BE2C (cell line): Measurements from ENCODE around the gene MGMT.

Source experiments
- DNase-seq: peaks from one replicate; pipeline ENCODE4 v3.0.0-alpha.2; 2020
- H3K27me3 ChIP-seq: fragments of 250-450 bp; sonication (Bioruptor Pico); 2 replicates; pipeline ENCODE4 v1.5.1; 2020; ENCODE audit warnings: mild to moderate bottlenecking
- H3K36me3 ChIP-seq: fragments of 250-450 bp; sonication (Bioruptor Pico); 2 replicates; pipeline ENCODE4 v1.5.1; 2020; ENCODE audit warnings: mild to moderate bottlenecking
- H3K4me1 ChIP-seq: fragments of 250-450 bp; sonication (Bioruptor Pico); 2 replicates; pipeline ENCODE4 v1.5.1; 2020
- H3K4me3 ChIP-seq: 2 replicates; pipeline ENCODE4 v1.5.1; 2011; ENCODE audit warnings: low read depth, low read length
- H3K9me3 ChIP-seq: fragments of 250-450 bp; sonication (Bioruptor Pico); 2 replicates; pipeline ENCODE4 v1.5.1; 2020
- TF ChIP-seq, protein P1 (sequence below): IDR thresholded peaks from 2 replicates; pipeline ENCODE4 v1.5.1; 2012; ENCODE audit warnings: mild to moderate bottlenecking, low read depth, low read length

MGMT gene

DNA sequence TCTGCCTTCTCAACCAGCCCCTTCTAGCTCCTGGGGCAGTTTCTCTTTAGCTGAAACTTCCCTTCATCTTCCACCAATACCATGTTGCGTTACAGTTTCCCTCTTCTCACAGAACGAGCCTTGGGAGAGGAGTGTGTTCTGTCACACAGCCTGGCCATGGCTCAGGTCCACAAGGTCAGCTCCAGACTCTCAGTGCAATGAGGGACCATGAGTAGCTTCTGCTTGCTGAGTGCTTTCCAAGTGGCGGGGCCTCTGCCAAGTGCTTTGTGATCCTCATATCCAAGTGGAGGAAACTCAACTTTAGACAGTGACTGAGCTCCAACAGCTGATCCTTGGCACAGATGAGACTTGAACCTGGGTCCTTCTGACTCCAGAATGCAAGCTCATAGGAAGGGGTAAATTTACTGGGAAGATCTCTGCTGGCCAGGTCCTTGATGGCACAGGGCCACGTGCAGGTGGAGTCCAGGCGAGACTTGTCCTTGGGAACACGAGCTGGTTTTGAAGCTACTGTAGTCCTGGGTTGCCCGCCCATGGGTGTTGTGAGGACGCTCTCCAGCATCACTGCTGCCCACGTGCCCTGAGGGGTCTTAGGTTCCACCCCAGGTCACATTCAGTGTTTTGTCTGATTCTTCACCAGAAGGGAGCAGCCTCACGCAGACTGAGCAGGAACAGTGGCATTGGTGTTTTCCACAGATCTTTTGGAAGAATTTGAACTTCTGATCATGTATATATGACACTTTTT, 259.0 kb downstream of the MGMT start:
- H3K4me1 ChIP-seq: no peaks in the 10 kb centered on the region
- H3K9me3 ChIP-seq: no peaks in the 10 kb centered on the region
- no peak overlapping the region for H3K4me3 ChIP-seq
- TF ChIP-seq, protein P1, sequence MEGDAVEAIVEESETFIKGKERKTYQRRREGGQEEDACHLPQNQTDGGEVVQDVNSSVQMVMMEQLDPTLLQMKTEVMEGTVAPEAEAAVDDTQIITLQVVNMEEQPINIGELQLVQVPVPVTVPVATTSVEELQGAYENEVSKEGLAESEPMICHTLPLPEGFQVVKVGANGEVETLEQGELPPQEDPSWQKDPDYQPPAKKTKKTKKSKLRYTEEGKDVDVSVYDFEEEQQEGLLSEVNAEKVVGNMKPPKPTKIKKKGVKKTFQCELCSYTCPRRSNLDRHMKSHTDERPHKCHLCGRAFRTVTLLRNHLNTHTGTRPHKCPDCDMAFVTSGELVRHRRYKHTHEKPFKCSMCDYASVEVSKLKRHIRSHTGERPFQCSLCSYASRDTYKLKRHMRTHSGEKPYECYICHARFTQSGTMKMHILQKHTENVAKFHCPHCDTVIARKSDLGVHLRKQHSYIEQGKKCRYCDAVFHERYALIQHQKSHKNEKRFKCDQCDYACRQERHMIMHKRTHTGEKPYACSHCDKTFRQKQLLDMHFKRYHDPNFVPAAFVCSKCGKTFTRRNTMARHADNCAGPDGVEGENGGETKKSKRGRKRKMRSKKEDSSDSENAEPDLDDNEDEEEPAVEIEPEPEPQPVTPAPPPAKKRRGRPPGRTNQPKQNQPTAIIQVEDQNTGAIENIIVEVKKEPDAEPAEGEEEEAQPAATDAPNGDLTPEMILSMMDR: no peak
- no peaks in the 10 kb centered on the region for H3K27me3 ChIP-seq
- no peak for DNase-seq
- no peaks in the 10 kb centered on the region for H3K36me3 ChIP-seq

DNA sequence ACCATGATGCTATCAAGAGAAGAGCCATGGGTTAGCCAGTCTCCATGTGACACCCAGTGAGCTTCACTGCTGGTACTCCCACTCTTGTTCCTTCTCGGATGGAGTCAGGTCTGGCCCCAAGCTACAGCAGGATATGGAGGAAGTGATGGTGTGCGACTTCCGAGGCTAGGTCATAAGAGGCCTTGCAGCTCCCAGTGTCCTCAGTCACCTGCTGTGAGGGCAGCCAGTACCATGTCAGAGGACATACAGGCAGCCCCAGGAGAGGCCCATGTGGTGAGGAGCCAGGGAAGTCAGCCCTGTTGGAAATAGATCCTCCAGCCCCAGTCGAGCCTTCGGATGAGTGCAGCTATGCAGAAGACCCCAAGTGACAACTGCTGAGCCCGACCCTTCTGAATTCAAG, 260.0 kb downstream of the MGMT start:
- H3K4me1 ChIP-seq: no peaks in the 10 kb centered on the region
- no peaks in the 10 kb centered on the region for H3K9me3 ChIP-seq
- H3K27me3 ChIP-seq: no peaks in the 10 kb centered on the region
- no peaks in the 10 kb centered on the region for H3K36me3 ChIP-seq
- no peak overlapping the region for H3K4me3 ChIP-seq
- DNase-seq: no peak
- TF ChIP-seq, protein P1: no peak

DNA sequence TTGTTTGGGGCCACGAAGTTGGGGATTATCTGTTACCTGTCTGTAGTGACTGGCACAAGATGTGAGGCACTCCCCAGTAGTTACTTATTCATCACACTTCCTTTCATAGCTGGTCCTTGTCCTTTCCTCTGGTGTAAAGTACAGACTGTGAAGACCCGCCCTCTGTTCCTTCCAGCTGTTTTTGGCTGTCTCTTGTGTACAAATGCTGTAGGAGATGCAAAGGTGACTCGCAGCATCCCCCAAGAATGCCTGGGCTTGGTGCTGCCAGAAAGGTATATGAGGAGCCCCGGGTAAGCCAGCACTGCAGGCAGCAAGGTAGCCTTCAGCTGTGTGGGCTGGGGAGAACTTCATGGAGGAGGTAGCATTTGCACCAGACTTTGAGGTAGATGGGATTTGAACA, 260.5 kb downstream of the MGMT start:
- Histone ChIP-seq H3K36me3 (no peaks in the 10 kb centered on the region), H3K4me1 (no peaks in the 10 kb centered on the region), H3K4me3 (no peak overlapping the region), H3K27me3 (no peaks in the 10 kb centered on the region), H3K9me3 (no peaks in the 10 kb centered on the region)
- TF ChIP-seq, protein P1: no peak
- no peak for DNase-seq

DNA sequence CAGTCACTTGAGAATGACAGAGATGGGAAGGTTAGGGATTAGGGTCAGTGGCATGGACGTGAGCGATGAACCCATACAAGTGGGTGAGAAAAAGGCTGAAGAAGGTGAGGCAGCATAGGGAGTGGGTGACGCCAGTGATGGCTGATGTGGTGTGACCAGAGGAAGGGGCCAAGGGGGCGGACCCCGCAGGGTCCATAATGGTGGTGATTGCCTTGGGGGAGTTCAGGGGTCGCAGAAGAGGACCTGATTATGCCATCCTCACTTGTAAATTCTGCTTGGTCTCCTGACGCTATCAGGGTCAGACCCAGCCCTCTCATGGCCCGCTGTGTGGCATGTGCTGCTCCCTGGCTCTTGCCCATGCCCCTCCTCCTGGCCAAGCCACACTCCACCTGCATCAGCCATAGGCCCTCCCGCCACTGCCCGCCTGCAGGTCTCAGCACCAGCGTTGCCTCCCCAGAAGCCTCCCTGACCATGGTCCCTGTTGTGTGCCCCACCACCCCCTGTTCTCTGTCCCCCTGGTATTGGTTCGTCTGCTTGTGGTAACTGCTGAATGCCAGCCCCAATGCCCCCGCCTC, 261.3 kb downstream of the MGMT start:
- no peaks in the 10 kb centered on the region for H3K9me3 ChIP-seq
- no peaks in the 10 kb centered on the region for H3K36me3 ChIP-seq
- no peaks in the 10 kb centered on the region for H3K27me3 ChIP-seq
- TF ChIP-seq, protein P1: no peak
- H3K4me3 ChIP-seq: no peak overlapping the region
- no peak for DNase-seq
- H3K4me1 ChIP-seq: no peaks in the 10 kb centered on the region

DNA sequence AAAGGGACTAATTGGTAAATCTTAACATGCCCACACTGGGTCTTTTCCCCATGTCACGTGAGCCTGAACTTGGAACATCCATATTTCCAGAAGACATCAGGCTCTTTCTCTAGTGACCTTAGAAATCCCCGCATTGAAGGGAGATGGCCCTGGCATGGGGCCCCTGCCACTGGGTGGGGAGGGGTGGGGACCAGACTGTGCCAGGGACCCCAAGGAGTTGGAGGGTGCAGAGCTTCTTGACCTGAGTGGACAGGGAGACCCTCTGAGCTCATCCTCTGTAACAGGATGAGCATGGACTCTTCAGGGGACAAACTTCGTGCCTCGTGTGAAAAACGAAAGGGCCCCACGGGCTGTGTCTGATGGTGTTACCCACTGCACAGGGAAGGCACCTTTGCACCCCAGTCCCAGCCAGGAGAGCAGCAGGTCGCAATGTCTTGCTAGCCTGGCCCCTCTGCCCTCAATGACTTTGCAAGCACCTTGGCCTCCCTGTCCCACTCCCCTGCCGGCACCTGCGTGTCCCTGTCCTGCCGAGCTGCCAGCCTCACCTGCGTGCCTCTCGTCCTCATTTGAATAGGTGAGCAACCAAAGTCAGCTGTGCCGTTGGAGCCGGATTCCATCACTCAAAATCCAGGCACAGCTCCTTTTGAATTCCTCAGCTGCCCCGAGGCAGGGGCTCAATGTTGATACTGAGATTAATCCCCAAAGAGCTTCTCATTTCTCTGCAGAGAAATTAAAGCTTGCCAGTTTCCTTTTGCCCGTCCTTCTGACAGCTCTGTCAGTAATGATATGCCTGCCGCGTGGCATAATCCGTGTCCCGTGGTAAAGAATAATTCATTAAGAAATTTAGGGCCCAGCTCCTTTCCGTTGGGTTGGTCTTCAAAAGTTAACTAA, 262.1 kb downstream of the MGMT start:
- H3K4me1 ChIP-seq: no peaks in the 10 kb centered on the region
- no peaks in the 10 kb centered on the region for H3K36me3 ChIP-seq
- no peak overlapping the region for H3K4me3 ChIP-seq
- H3K27me3 ChIP-seq: no peaks in the 10 kb centered on the region
- TF ChIP-seq, protein P1: no peak
- H3K9me3 ChIP-seq: no peaks in the 10 kb centered on the region
- no peak for DNase-seq
